Endothelial cell of umbilical vein (primary cell): ENCODE results near the gene TCN2. TPM values are rescaled to one million over a fixed set of nuclear protein-coding genes. Genes with fewer than 3 reads are reported as not detected.

Experiments used
- BruUV-seq: library from RNA; stranded (reverse); fragments of 400-500 nt; replicated peaks from 2 replicates; lab custom pipeline; 2021; lab: Mats Ljungman, UMichigan
- CTCF ChIA-PET: fragments of 300-600, 350-600 bp; sonication (Branson Sonifier 250); formaldehyde crosslinking; loops from one replicate; lab custom pipeline; 2021; ENCODE audit warnings: antibody characterized with exemption, inconsistent platforms; lab: Charles Lee
- POLR2A ChIA-PET: fragments of 300-600, 350-600 bp; sonication (Branson Sonifier 250); formaldehyde crosslinking; loops from one replicate; lab custom pipeline; 2021; ENCODE audit warnings: antibody characterized with exemption, inconsistent platforms; lab: Charles Lee
- DNase-seq: peaks from one replicate; pipeline ENCODE4 v3.0.0-alpha.2; 2011; ENCODE audit warnings: low read depth, low spot score
- FAIRE-seq: peaks from 2 replicates; lab custom pipeline; 2011; peaks lifted over from hg19 to GRCh38; lab: Jason Lieb, UNC
- H2AFZ ChIP-seq: 2 replicates; pipeline ENCODE4 v1.6.0; 2012; ENCODE audit warnings: low read depth, low read length, control low read depth, inconsistent platforms
- H3K27ac ChIP-seq: 2 replicates; pipeline ENCODE4 v1.5.1; 2011; ENCODE audit warnings: low read depth, mild to moderate bottlenecking, control low read depth, low read length, moderate library complexity; ENCODE audit not compliant: insufficient read depth
- H3K27me3 ChIP-seq, 2 experiments: 2 replicates each; pipeline versions ENCODE4 v1.6.0 to v1.6.1; 2011; ENCODE audit warnings: low read length in 2 of 2, mixed read lengths in 1 of 2; ENCODE audit not compliant: control insufficient read depth in 2 of 2, insufficient read depth in 2 of 2
- H3K36me3 ChIP-seq, 2 experiments: 2 replicates in 1 of 2; 3 replicates in 1 of 2; pipeline ENCODE4 v1.5.1; 2011; ENCODE audit warnings: low read length in 2 of 2, mild to moderate bottlenecking in 1 of 2, moderate library complexity in 1 of 2; ENCODE audit not compliant: control insufficient read depth in 2 of 2, insufficient read depth in 2 of 2; ENCODE audit errors: extremely low read depth in 1 of 2
- H3K4me1 ChIP-seq: 3 replicates; pipeline ENCODE4 v1.5.1; 2011; ENCODE audit warnings: mild to moderate bottlenecking, low read length; ENCODE audit not compliant: control insufficient read depth, insufficient read depth; ENCODE audit errors: extremely low read depth
- H3K4me2 ChIP-seq: 2 replicates; pipeline ENCODE4 v1.6.1; 2011; ENCODE audit warnings: low read length, control low read depth, mixed read lengths; ENCODE audit not compliant: insufficient read depth
- H3K4me3 ChIP-seq, 3 experiments: fragments of 200-600 bp in 1 of 3; sonication (generic), shearing (Covaris generic) in 1 of 3; replicated peaks in 1 of 3; 2 replicates each; pipeline ENCODE4 v1.5.1; 2011 to 2016; ENCODE audit warnings: control low read depth in 3 of 3, low read length in 3 of 3, mild to moderate bottlenecking in 2 of 3, inconsistent platforms in 1 of 3, low read depth in 1 of 3, moderate library complexity in 1 of 3; ENCODE audit not compliant: insufficient read depth in 1 of 3
- H3K79me2 ChIP-seq: 2 replicates; pipeline ENCODE4 v1.6.0; 2012; ENCODE audit warnings: low read length, inconsistent platforms; ENCODE audit not compliant: control insufficient read depth, insufficient read depth
- H3K9ac ChIP-seq: replicated peaks from 2 replicates; pipeline ENCODE3; 2011; ENCODE audit warnings: low read length, control low read depth; ENCODE audit not compliant: insufficient read depth; ENCODE audit errors: extremely low read depth
- H3K9me1 ChIP-seq: replicated peaks from 3 replicates; pipeline ENCODE4 v1.6.0; 2011; ENCODE audit warnings: mild to moderate bottlenecking, low read length; ENCODE audit not compliant: control insufficient read depth, insufficient read depth; ENCODE audit errors: extremely low read depth
- H3K9me3 ChIP-seq: replicated peaks from 2 replicates; pipeline ENCODE4 v1.5.1; 2012; ENCODE audit warnings: low read length, inconsistent platforms; ENCODE audit not compliant: control insufficient read depth, insufficient read depth
- H4K20me1 ChIP-seq: replicated peaks from 2 replicates; pipeline ENCODE3; 2011; ENCODE audit warnings: mild to moderate bottlenecking, low read length; ENCODE audit not compliant: control insufficient read depth, insufficient read depth; ENCODE audit errors: extremely low read depth
- EZH2 ChIP-seq: IDR thresholded peaks from 2 replicates; pipeline ENCODE4 v1.6.1; 2012; ENCODE audit warnings: borderline replicate concordance, low read depth, mild to moderate bottlenecking, moderate library complexity, low read length, inconsistent platforms; ENCODE audit not compliant: severe bottlenecking
- FOS ChIP-seq: IDR thresholded peaks from 2 replicates; pipeline ENCODE4 v1.6.1; 2011; ENCODE audit warnings: mild to moderate bottlenecking, low read length, moderate library complexity, borderline replicate concordance; ENCODE audit not compliant: insufficient read depth
- GATA2 ChIP-seq: IDR thresholded peaks from 2 replicates; pipeline ENCODE4 v1.7.0; 2011; ENCODE audit warnings: low read depth, mild to moderate bottlenecking, moderate library complexity, mixed read lengths, low read length; ENCODE audit not compliant: insufficient read length, insufficient read depth
- JUN ChIP-seq: IDR thresholded peaks from 2 replicates; pipeline ENCODE4 v1.6.1; 2011; ENCODE audit warnings: borderline replicate concordance, low read depth; ENCODE audit not compliant: insufficient read length, insufficient read depth
- MYC ChIP-seq: IDR thresholded peaks from one replicate; pipeline ENCODE4 v1.6.1; 2011; ENCODE audit warnings: mild to moderate bottlenecking, low read depth, low read length
- POLR2A ChIP-seq: IDR thresholded peaks from 2 replicates; pipeline ENCODE4 v1.6.1; 2012; ENCODE audit warnings: low read depth, mild to moderate bottlenecking, control low read depth, low read length
- POLR2AphosphoS5 ChIP-seq: IDR thresholded peaks from 2 replicates; pipeline ENCODE4 v1.6.1; 2012; ENCODE audit warnings: low read depth, mild to moderate bottlenecking, control low read depth, low read length, moderate library complexity; ENCODE audit not compliant: insufficient read depth
- dilution Hi-C: fragments of 300-500 bp; cut with MboI; formaldehyde crosslinking; loops from one replicate; pipeline ENCODE4 v1.15.0; 2019; ENCODE audit warnings: low sequenced_read_pairs; ENCODE audit not compliant: extremely low pct_ligation_motif_present
- intact Hi-C: fragments of 100-400 bp; cut with micrococcal nuclease; formaldehyde crosslinking; loops from one replicate; pipeline ENCODE4 v1.10.0; 2022
- polyA plus RNA-seq, 4 experiments: library from polyadenylated mRNA; depleted of rRNA in 3 of 4; stranded (reverse) in 3 of 4; unstranded in 1 of 4; fragments of >200 nt; gene quantifications; 2 replicates each; pipeline versions ENCODE4 v1.2.1 to v1.2.3, GENCODE V29; 2011 to 2012; ENCODE audit warnings: missing spikeins in 1 of 4
- total RNA-seq: library from RNA; stranded (reverse); gene quantifications from 2 replicates; pipeline ENCODE4 v1.2.3, GENCODE V29; 2021
- TF ChIP-seq, protein P1 (sequence below): IDR thresholded peaks from 2 replicates; pipeline ENCODE4 v1.6.1; 2011; ENCODE audit not compliant: insufficient read depth, insufficient read length
- TF ChIP-seq, protein P2 (sequence below), 2 donors: IDR thresholded peaks; 1 replicate in 1 of 2; 2 replicates in 1 of 2; pipeline ENCODE4 v1.5.1; 2011; ENCODE audit warnings: low read length in 2 of 2, mild to moderate bottlenecking in 2 of 2, moderate library complexity in 2 of 2, control low read depth in 1 of 2, inconsistent platforms in 1 of 2, low read depth in 1 of 2; ENCODE audit not compliant: insufficient read depth in 1 of 2; ENCODE audit errors: extremely low read depth in 1 of 2

TCN2 gene
- total and polyA plus RNA-seq, 2 donors (not counting 3 experiments of a cell fraction or from before 2014, with no cell fraction given) = 80.6 to 188 TPM

DNA sequence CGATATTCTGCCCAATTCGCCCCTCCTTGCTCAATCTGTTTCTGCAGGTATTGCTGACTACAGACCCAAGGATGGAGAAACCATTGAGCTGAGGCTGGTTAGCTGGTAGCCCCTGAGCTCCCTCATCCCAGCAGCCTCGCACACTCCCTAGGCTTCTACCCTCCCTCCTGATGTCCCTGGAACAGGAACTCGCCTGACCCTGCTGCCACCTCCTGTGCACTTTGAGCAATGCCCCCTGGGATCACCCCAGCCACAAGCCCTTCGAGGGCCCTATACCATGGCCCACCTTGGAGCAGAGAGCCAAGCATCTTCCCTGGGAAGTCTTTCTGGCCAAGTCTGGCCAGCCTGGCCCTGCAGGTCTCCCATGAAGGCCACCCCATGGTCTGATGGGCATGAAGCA, 19.4 kb downstream of the TCN2 start:
- intact Hi-C loops = no loop called here
- peaks cover 19% of the 10 kb centered on the region for H3K4me1 ChIP-seq
- H3K9ac ChIP-seq = no peak overlapping the region
- dilution Hi-C loops = no loop called here
- ChIA-PET CTCF (interaction anchor here (0.5 to 2.5 kb wide), 6 partner anchors 9 to 137 kb away, joined by 3 to 10 read pairs (median 6); partner anchors contain the start of genes SLC35E4 and TCN2), POLR2A (no interaction called here)
- no peaks in the 10 kb centered on the region for H3K27me3 ChIP-seq
- peak overlapping the region; percentile 75 for H3K27ac ChIP-seq
- H3K9me3 ChIP-seq = no peaks in the 10 kb centered on the region
- H3K4me2 ChIP-seq = no peak overlapping the region
- H3K36me3 ChIP-seq = peaks cover 0 to 8% of the 10 kb centered on the region in 2 experiments
- no peaks in the 10 kb centered on the region for H4K20me1 ChIP-seq
- H3K9me1 ChIP-seq = no peaks in the 10 kb centered on the region
- FAIRE-seq (no peak), DNase-seq (no peak)
- TSS peak; percentile 59 for BruUV-seq
- TF ChIP-seq, protein P1, sequence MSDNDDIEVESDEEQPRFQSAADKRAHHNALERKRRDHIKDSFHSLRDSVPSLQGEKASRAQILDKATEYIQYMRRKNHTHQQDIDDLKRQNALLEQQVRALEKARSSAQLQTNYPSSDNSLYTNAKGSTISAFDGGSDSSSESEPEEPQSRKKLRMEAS = no peak
- TF ChIP-seq, protein P2, sequence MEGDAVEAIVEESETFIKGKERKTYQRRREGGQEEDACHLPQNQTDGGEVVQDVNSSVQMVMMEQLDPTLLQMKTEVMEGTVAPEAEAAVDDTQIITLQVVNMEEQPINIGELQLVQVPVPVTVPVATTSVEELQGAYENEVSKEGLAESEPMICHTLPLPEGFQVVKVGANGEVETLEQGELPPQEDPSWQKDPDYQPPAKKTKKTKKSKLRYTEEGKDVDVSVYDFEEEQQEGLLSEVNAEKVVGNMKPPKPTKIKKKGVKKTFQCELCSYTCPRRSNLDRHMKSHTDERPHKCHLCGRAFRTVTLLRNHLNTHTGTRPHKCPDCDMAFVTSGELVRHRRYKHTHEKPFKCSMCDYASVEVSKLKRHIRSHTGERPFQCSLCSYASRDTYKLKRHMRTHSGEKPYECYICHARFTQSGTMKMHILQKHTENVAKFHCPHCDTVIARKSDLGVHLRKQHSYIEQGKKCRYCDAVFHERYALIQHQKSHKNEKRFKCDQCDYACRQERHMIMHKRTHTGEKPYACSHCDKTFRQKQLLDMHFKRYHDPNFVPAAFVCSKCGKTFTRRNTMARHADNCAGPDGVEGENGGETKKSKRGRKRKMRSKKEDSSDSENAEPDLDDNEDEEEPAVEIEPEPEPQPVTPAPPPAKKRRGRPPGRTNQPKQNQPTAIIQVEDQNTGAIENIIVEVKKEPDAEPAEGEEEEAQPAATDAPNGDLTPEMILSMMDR (IDR thresholded peaks at IDR 0.05; ENCODE audit: extremely low read depth in 1 of 2, insufficient read depth in 1 of 2, low read depth in 1 of 2, low read length in 2 of 2) = no peak
- no peak for TF ChIP-seq EZH2
- no peak for TF ChIP-seq JUN
- TF ChIP-seq GATA2 = no peak
- no peak for TF ChIP-seq MYC
- no peak for TF ChIP-seq POLR2AphosphoS5
- no peak for TF ChIP-seq FOS
- TF ChIP-seq POLR2A = no peak
- H2AFZ ChIP-seq = no peak overlapping the region
- H3K4me3 ChIP-seq = no peak overlapping the region
- no peaks in the 10 kb centered on the region for H3K79me2 ChIP-seq
